Stimulated activated CD8-positive, alpha-beta memory T cell treated with anti-CD3 and anti-CD28 coated beads, Interleukin-15, amount 100 ng/mL, for 48 hours (primary cell): Measurements from ENCODE around the gene CTH.
"Not testable (repeated sequence)": the region's sequence is repeated elsewhere in the genome, so short reads cannot be mapped to it uniquely, and the experiment has no call there.

Source experiments
- DNase-seq, 2 donors: peaks; one replicate each; pipeline ENCODE4 v3.0.0-alpha.2; 2020; ENCODE audit warnings: low read depth in 2 of 2

Gene CTH

DNA sequence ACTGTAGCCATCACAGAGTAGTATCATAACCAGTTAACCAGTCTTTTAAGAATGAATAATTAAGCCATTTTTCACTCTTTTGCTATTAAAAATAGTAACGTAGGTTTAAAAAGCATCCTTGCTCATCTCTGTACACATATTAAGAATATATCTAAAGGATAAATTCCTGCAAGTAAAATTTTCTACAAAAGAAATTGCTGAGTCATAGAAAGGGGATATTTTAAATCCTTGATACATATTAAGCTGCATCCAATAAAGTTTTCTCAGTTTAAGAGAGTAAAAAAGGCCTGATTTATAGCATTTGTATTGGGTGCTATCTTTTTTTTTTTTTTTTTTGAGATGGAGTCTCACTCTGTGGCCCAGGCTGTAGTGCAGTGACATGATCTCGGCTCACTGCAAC is 1.9 kb upstream of the CTH start:
- no peak for DNase-seq

- no peak for DNase-seq
Measured at GRCh38 chr1:70411360-70411844, 334 bp downstream of the CTH start.

GRCh38 chr1:70415882-70416281 is 4.8 kb downstream of the CTH start:
- no peak for DNase-seq

GRCh38 chr1:70418973-70419734 is 8.1 kb downstream of the CTH start:
- DNase-seq, result not testable (repeated sequence)

- no peak for DNase-seq
Measured at GRCh38 chr1:70420320-70420719, 9.3 kb downstream of the CTH start.

DNA sequence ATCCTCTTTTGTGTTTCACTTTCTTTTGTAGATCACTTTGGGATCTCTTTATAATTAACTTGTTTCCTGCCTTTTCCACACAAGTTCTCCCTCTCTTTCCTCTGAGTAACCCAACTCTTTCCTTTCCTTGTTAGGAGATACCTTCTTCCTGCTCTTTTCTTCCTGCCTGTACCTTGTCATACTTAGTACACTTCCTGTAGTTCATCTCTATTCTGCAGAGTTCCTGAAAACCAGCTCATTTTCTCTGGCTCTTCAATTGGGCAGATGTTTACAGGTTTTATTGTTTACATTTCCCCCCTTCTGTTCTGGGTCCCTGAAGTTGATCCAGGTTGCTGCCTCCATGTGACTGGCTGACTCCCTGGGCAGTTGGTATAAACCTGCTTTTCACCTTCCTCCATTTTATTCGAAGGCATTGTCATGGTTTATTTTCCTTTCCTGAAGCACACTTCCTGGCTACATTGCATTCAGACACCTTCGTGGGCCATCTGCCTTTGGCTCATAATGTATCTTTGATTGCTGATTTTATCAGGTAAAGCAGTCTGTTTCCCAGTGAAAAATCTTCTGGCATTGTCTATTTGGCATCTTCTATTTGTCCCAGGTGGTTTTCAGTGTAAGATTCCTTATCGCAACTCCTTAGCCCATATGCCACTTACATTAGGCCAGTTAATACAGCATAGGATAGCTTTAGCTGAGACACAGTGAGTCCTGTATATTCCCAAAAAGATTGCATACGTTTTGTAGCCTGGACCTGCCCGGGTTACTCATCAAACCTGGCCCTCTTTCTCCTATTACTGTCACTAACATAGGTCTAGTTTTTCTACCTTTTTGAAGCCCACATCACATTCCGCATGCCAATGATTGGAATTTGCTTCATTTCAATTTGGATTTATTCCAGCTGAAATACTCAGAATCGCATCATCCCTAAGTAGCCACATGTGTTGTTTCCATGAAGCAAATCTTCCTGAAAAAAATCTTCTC is 15.4 kb downstream of the CTH start:
- DNase-seq, result no peak

DNA sequence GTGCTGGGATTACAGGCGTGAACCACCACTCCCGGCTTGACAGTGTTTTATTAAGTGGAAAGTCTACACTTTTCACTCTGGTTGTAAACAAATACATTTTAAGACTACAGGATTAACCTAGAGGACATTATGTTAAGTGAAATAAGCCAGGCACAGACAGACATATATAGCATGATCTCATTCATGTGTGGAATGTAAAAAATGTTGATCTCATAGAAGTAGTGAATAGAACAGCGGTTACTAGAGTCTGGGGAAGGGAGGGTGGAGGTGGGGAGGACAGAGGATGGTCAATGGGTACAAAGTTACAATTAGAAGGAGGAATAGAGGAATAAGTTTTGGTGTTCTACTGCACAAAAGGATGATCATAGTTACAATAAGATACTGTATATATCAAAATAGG is 16.9 kb downstream of the CTH start:
- no peak for DNase-seq

DNA sequence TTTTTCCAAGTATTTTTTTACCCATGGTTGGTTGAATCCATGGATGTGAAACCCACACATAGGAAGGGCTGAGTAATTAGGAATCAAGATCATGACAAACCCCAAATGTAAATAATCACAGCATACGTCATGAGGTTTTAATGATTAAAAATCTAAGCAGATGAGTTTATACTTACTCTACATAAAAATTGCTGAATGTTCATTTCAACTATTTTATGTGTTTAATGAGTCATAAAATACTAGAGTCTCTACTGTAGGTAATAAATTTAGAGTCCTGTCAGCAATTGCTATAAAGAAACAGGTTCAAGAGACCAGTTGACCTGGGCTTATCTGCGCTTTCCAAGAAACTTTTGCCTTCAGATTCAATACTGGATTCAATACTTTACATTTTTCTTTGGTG is 18.2 kb downstream of the CTH start:
- no peak for DNase-seq

- DNase-seq, result no peak
Measured at GRCh38 chr1:70429757-70430156, 18.7 kb downstream of the CTH start.

- DNase-seq, result no peak
Measured at GRCh38 chr1:70431317-70431716, 20.2 kb downstream of the CTH start.

DNA sequence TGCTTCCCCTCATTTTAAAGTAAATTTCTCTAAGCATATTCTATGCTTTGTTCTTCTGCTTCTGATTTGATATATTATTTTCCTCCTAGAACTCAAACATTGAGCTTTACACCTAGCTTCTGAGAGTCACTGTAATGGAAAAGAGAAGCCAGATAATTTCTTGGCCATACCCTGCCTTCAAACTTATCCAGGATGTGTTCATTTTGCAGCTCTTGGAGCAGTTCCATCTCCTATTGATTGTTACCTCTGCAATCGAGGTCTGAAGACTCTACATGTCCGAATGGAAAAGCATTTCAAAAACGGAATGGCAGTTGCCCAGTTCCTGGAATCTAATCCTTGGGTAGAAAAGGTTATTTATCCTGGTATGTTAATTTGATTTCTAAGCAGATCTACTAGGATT is 20.8 kb downstream of the CTH start:
- no peak for DNase-seq

DNA sequence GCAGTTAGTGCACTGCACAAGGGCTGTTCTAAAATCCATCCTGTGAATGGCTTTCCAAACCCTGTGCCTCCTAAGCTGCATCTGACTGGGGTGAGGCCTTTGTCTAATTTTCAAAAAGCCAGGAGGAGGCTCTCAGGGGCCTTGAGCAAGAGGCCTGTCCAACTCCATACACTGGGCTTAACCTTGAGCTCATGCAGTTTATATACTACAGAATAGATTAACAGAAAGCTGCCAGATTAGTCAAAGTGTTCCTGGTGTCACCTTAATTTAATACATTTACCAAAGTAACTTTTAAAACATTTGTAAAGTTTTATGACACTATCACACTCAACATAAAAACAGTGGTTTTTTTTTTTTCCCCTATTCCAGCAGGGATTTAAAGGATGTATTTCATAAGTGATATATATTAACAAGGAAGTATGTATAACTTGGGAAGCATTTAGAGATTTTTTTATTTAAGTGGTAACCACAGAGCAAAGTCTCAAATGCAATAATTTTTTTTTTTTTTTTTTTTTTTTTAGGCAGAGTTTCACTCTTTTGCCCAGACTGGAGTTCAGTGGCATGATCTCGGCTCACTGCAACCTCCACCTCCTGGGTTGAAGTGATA is 23.3 kb downstream of the CTH start:
- no peak for DNase-seq

- DNase-seq, result no peak
Measured at GRCh38 chr1:70436622-70437251, 25.7 kb downstream of the CTH start.

DNA sequence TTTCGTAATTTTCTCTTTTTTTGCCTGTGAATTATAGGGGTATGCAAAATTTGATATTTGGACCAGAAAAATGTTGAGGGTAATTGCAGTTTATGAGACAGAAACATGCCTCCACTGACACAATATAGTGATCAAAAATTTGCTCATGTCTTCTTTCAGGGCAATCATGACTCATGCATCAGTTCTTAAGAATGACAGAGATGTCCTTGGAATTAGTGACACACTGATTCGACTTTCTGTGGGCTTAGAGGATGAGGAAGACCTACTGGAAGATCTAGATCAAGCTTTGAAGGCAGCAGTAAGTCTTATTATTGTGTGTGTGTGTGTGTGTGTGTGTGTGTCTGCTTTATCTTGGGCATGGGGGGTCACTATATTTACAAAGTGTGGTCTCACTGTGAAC is 27.5 kb downstream of the CTH start:
- DNase-seq, result no peak

DNA sequence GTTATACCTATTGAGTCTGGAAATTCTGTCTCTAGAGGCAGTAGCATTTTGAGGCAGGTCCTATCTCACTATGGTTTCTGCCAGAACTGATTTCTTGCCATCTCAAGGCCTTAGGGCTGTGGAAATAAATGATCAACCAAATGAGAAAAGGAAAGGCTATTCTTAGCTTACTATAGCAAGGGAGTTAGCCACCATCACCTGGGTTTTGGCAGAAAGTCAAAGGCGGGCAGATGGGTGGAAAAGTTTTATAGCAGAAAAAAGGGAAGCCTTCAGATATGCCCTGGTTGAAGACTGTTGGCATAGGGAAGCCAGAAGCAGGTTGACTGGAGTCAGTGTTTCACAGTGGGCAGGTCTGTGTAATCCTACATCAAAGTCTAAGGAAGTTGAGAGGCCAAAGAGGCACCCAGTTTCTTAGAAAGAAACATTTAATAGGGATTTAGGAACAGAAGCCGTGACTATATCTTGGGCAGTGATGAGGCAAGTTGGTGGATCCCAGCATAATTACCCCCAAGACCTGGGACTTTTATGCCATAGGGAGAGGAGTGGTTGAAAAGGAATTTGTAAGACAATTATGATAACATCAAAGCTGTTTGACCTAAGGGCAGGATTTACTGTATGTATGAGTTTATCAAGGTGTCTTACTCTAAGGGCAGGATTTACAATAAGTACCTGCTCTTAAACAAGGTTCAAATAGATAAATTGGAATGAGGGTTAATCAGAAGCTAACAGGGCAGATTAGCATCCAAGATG is 29.7 kb downstream of the CTH start:
- DNase-seq, result no peak

DNA sequence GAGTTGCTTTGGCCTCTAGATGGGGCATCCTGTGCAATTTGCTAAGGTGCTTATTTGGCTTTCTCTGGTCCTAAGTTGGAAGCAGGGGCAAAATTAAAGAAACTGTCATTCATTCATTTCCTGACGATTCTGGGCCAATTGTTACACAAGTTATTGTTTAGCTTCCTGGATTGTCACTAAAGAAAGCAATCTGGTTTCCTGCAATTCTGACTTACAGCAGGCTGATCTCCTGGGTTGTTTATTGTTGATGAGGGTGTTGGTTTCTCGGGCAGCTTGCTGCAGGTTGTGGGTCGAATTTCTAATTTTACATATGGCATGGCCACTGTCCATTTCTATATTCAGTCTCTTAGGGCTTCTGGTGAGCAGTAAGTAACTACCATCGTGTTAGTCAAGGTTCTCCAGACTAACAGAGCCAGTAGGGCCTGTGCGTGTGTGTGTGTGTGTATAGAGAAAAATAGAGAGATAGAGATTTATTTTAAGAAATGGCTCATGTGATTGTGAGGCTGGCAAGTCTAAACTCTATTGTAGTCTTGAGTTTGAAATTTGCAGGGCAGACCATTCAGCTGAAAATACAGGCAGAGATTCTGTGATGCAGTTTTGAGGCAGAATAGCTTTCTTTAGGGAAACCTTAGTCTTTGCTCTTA is 30.4 kb downstream of the CTH start:
- DNase-seq, result no peak

GRCh38 chr1:70442490-70442889 is 31.4 kb downstream of the CTH start:
- no peak for DNase-seq

DNA sequence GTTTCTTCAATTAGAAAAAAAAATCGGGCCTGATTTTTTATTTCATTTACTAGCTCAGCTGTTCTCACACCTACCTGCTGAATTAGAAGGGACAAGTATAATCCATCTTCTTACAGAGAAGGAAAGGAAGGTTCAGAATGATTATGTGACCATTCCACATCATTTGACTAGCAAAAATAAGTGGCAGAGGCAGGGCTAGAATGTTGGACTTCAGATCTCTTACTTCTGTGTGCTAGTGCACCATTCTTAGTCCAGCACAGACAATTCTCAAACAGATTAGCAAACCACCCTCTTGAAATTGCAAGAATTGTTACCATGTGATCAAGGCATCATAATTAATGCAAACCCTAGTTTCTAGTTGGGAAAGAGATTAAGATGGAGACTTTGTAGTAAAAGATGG is 32.7 kb downstream of the CTH start:
- no peak for DNase-seq

DNA sequence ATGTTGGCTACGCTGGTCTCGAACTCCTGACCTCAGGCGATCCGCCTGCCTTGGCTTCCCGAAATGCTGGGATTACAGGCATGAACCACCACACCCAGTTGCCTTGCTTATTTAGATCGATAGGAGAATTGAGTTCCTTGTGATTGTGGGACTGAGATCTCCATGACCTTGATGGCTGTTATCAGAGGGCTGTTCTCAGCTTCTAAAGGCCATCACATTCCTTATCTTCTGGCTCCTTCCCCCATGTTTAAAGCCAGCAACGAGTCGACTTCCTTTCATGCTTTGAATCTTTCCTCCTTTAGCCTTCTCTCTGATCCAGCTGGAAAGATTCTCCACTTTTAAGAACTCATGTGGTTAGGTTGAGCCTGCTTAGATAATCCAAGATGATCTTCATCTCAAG is 38.0 kb downstream of the CTH start:
- DNase-seq, result no peak

DNA sequence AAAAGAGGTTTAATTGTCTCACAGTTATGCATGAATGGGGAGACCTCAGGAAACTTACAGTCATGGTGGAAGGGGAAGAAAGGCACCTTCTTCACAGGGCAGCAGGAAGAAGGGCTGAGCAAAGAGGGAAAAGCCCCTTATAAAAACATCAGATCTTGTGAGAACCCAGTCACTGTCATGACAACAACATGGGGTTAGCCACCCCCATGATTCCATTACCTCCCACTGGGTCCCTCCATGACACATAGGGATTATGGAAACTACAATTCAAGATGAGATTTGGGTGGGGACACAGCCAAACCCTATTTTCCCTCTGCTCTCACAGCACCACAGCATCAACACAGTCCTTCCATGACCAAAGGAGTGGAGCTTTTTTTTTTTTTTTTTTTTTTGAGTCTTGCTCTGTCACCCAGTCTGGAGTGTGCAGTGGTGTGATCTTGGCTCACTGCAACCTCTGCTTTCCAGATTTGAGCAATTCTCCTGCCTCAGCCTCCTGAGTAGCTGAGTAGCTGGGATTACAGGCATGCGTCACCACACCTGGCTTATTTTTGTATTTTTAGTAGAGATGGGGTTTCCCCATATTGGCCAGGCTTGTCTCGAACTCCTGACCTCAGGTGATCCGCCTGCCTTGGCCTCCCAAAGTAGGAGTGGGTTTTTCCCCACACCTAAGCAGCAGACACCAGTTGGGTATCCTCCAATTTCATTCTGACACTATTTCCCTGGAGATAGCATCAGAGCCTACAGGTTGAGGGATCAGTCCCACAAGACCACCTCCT is 41.3 kb downstream of the CTH start:
- DNase-seq, result peak in 1 of 2 donors; percentile 15
